GM18861 (cell line): ENCODE measurements around the gene KRTAP10-11.
"Not testable (repeated sequence)": the region's sequence is repeated elsewhere in the genome, so short reads cannot be mapped to it uniquely, and the experiment has no call there.

Source experiments
- ATAC-seq: cut with Tn5 transposase; IDR thresholded peaks from one replicate; pipeline ENCODE4 v1.9.1; 2021; ENCODE audit not compliant: unreplicated experiment

Gene KRTAP10-11

GRCh38 chr21:44614961-44615391, 31.2 kb upstream of the KRTAP10-11 start:
- no peak for ATAC-seq

GRCh38 chr21:44615466-44615865, 30.7 kb upstream of the KRTAP10-11 start:
- ATAC-seq, result no peak

DNA sequence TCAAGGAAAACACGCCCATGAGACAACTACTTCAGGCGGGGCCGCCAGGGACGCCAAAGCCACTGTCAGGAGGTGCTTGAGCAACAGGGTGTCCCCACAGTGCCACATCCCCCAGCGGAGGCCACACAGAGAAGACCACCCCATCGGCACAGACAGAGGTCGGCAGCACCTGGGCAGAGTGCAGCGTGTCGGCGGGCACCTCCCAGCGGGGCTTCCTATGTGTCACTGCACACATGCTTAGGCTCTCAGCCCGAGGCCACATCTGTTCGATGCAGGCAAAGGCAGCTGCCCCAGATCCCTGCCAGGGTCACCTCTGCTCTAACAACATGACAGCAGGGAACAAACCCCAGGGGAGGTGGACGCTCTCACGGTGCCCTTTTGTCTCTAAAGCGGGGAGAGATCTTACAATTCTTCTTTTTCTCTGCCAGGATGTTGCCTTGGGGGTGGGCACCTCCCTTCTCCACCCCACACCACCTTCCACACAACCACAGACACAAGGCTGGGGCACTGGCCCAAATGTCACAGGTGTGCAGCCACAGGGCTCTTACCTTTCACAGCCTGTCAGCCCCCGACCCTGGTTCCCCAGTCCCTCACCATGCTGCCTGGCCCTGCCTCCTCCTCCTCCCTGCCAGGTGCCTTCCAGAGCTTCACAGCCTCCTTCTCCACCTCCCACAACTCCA, 30.2 kb upstream of the KRTAP10-11 start:
- ATAC-seq, result no peak

DNA sequence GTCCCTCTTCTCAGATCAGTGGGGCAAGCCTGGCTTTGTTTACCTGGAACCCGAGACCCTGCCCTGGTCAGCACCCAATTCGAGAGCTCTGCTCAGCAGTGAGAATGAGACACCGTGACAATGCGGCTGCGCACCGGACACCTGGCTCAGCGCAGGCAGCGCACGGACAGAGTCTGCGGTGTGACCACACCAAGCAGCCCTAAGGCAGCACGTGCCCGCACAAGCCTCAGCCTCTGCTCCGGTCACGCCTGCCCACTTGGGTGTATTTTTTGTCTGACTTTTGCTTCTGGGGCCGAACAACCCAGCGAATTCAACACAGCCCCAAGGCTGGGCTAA, 29.7 kb upstream of the KRTAP10-11 start:
- no peak for ATAC-seq

DNA sequence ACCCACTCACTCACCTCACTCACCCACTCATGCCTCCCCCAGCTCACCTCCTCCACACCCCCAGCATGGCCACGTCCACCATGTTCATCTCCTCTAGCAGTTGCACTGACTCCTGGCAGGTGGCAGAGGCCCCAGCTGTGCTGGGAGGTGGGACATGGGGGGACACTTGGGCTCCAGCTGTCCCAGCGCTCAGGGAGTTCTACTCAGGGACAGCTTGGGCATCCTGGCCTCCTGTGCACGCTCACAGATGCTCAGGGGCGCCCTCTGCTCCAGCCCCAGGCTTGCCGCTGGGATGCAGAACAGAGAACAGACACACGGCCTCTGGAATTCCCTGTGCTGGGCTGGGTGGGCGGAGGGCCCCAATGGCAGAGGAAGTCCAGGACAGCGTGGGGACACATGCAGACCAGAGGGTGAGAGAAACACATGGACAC, 29.1 kb upstream of the KRTAP10-11 start:
- ATAC-seq, result no peak

GRCh38 chr21:44618504-44618903, 27.7 kb upstream of the KRTAP10-11 start:
- ATAC-seq, result no peak

DNA sequence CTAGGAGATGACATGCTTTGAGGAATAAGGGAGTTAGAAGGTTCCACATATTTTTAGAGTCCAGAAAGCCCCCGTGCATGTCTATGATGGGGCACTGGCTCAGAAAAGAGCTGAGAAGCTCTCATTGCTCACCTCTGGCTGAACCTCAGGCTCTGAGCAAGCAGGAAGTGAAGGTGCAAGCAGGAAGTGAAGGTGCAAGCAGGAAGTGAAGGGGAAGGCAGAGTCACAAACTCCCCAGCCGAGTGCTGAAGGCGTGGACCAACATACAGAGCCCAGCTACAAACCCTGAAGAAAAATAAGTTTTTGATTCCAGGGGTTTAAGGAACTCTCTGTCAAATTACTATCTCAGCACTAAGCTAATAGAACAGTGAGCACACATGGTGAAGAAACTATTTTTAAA, 27.3 kb upstream of the KRTAP10-11 start:
- no peak for ATAC-seq

DNA sequence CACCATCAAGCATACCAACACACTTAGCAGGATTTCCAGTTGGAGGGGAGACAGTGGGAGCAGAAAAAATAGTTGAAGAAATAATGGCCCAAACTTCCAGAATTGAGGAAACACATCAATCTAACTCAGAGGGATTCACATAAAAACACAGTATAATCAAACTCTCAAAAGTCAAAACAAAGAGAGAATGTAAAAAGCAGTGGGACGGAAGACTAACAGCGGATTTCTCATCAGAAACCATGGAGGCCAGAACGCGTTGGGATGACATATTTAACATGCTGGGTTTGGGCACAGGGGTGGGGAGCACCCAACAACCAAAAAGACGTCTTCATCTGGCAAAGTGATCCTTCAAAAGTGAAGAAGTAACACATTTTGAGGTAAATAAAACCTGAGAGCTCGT, 26.3 kb upstream of the KRTAP10-11 start:
- no peak for ATAC-seq

GRCh38 chr21:44623575-44623974, 22.6 kb upstream of the KRTAP10-11 start:
- no peak for ATAC-seq

GRCh38 chr21:44625756-44626155, 20.5 kb upstream of the KRTAP10-11 start:
- no peak for ATAC-seq

GRCh38 chr21:44626262-44626661, 20.0 kb upstream of the KRTAP10-11 start:
- ATAC-seq, result no peak

DNA sequence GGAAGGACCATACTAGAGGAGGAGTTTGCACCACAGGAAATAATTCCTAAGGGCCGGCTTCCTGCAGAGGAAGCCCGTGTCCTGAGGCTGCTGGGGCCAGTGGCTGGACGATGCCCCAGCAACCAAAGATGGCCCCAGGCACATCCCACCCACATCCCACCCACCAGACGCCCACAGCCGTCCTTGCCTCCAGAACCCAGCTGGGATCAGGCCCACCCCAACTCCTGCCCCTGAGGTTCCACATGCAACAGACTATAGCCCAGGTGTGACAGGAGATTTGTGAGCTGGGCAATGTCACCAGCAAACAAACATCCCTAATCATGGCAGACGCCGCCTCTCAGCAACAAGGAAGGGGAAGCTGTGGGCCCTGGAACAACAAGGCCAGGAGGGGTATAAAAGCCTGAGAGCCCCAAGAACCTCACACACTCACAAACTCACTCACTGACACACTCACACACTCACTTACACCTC, 19.5 kb upstream of the KRTAP10-11 start, which contains the start of gene KRTAP10-9:
KRTAP10-9 (plus strand) TSS at position 421 of the 471 bp plus-strand sequence. CDS start 79 bp downstream, outside the sequence.
- ATAC-seq, result no peak

DNA sequence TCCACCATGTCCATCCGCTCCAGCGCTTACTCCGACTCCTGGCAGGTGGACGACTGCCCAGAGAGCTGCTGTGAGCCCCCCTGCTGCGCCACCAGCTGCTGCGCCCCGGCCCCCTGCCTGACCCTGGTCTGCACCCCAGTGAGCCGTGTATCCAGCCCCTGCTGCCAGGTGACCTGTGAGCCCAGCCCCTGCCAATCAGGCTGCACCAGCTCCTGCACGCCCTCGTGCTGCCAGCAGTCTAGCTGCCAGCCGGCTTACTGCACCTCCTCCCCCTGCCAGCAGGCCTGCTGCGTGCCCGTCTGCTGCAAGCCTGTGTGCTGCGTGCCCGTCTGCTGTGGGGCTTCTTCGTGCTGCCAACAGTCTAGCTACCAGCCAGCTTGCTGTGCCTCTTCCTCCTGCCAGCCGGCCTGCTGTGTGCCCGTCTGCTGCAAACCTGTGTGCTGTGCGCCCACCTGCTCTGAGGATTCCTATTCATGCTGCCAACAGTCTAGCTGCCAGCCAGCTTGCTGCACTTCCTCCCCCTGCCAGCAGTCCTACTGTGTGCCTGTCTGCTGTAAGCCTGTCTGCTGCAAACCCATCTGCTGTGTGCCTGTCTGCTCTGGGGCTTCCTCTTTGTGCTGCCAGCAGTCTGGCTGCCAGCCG, 18.9 kb upstream of the KRTAP10-11 start:
- ATAC-seq, result not testable (repeated sequence)

- ATAC-seq, result not testable (repeated sequence)
These were observed 18.4 kb upstream of the KRTAP10-11 start for GRCh38 chr21:44627831-44628233.

DNA sequence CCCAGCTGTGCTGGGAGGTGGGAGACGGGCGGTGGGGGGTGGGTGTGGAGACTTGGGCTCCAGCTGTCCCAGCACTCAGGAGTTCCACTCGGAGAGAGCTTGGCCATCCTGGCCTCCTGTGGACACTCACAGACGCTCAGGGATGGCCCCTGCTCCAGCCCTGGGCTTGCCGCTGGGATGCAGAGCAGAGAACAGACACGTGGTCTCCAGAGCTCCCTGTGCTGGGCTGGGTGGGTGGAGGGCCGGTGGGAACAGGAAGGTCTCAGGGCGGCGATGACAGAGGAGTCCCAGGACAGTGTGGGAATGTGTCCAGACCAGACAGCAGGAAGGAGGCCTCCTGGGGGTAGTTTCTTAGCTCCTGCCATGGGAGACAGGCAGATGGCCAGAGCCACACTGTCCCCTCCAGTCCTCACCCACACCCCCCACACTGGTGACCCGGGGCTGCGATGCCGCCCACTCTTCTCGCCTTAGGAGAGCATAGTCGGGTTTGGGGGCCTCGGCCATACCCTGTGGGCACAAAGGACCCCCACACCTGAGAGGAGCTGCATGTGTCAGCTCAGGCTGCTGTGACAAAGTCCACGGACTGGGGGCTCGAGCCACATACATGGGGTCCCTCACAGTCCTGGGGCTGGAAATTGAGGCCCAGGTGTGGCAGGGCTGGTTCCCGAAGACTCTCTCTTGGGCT, 17.4 kb upstream of the KRTAP10-11 start:
- no peak for ATAC-seq

GRCh38 chr21:44630440-44630839, 15.8 kb upstream of the KRTAP10-11 start:
- ATAC-seq, result no peak

DNA sequence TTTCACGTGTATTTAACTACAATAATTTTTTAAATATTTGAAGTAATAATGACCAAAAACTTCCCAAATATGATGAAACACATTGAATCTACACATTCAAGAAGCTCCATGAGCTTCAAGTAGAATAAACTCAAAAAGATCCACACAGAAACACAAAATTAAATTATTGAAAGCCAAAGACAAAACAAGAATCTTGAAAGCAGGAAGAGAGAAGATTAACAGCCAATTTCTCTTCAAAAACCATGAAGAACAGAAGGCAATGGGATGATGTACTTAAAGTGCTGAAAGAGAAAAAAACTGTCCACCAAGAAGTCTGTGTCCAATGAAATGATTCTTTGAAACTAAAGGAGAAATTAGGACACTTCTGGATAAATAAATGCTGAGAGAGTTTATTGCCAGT, 14.1 kb upstream of the KRTAP10-11 start:
- no peak for ATAC-seq

GRCh38 chr21:44636209-44637017, 9.8 kb upstream of the KRTAP10-11 start:
- ATAC-seq, result no peak

- no peak for ATAC-seq
These were observed 9.0 kb upstream of the KRTAP10-11 start, which contains the start of gene KRTAP10-10 for GRCh38 chr21:44637018-44637850. Gene KRTAP10-10 (plus strand): TSS chr21:44637356. CDS start chr21:44637418, 62 bp downstream.

GRCh38 chr21:44637851-44638348, 8.3 kb upstream of the KRTAP10-11 start:
- ATAC-seq, result not testable (repeated sequence)
